SK-N-SH treated with all-trans-retinoic acid at 6 μM for 48 hours (cell line): ENCODE measurements around the gene L2HGDH.

Source experiments
- ARNTL ChIP-seq: fragments of 450-650 bp; formaldehyde crosslinking; IDR thresholded peaks from 2 replicates; pipeline ENCODE4 v1.5.0; 2020; ENCODE audit warnings: low read depth, mild to moderate bottlenecking, moderate library complexity, borderline replicate concordance
- ESRRG ChIP-seq: fragments of 250-450 bp; sonication (Bioruptor Pico); IDR thresholded peaks from 2 replicates; pipeline ENCODE4 v1.6.1; 2021; ENCODE audit warnings: mild to moderate bottlenecking
- OSR1 ChIP-seq: fragments of 250-450 bp; sonication (Bioruptor Pico); IDR thresholded peaks from 2 replicates; pipeline ENCODE4 v1.8.0; 2022; ENCODE audit warnings: moderate library complexity, mild to moderate bottlenecking, inconsistent platforms
- SNAI2 ChIP-seq: fragments of 250-450 bp; sonication (Bioruptor Pico); IDR thresholded peaks from 2 replicates; pipeline ENCODE4 v1.5.0; 2020; ENCODE audit warnings: mild to moderate bottlenecking, moderate library complexity
- TCF4 ChIP-seq: fragments of 250-450 bp; sonication (Bioruptor Pico); IDR thresholded peaks from 2 replicates; pipeline ENCODE4 v1.8.0; 2021; ENCODE audit warnings: mild to moderate bottlenecking, moderate library complexity, borderline replicate concordance
- TOX ChIP-seq: fragments of 250-450 bp; sonication (Bioruptor Pico); IDR thresholded peaks from 2 replicates; pipeline ENCODE4 v1.8.0; 2021; ENCODE audit warnings: mild to moderate bottlenecking, moderate library complexity, borderline replicate concordance
- ZC3H10 ChIP-seq: fragments of 250-450 bp; sonication (Bioruptor Pico); IDR thresholded peaks from 2 replicates; pipeline ENCODE4 v1.5.1; 2021; ENCODE audit warnings: mild to moderate bottlenecking, moderate library complexity
- ZFP3 ChIP-seq: fragments of 250-450 bp; sonication (Bioruptor Pico); IDR thresholded peaks from 2 replicates; pipeline ENCODE4 v1.5.0; 2020; ENCODE audit warnings: mild to moderate bottlenecking, moderate library complexity
- ZFP30 ChIP-seq: fragments of 450-650 bp; formaldehyde crosslinking; IDR thresholded peaks from 2 replicates; pipeline ENCODE4 v1.5.0; 2022; ENCODE audit warnings: mild to moderate bottlenecking, moderate library complexity
- ZNF8 ChIP-seq: fragments of 450-650 bp; formaldehyde crosslinking; IDR thresholded peaks from 2 replicates; pipeline ENCODE4 v1.5.0; 2020; ENCODE audit warnings: mild to moderate bottlenecking, moderate library complexity
- TF ChIP-seq, protein P1 (sequence below): fragments of 250-450 bp; sonication (Bioruptor Pico); IDR thresholded peaks from 2 replicates; pipeline ENCODE4 v1.5.0; 2020; ENCODE audit warnings: mild to moderate bottlenecking, moderate library complexity
- TF ChIP-seq, protein P2 (sequence below): fragments of 250-450 bp; sonication (Bioruptor Pico); IDR thresholded peaks from 2 replicates; pipeline ENCODE4 v1.8.0; 2020; ENCODE audit warnings: mild to moderate bottlenecking, moderate library complexity, borderline replicate concordance
- TF ChIP-seq, protein P3 (sequence below): fragments of 250-450 bp; sonication (Bioruptor Pico); IDR thresholded peaks from 2 replicates; pipeline ENCODE4 v1.5.1; 2020; ENCODE audit warnings: low read depth, mild to moderate bottlenecking, moderate library complexity

DNA sequence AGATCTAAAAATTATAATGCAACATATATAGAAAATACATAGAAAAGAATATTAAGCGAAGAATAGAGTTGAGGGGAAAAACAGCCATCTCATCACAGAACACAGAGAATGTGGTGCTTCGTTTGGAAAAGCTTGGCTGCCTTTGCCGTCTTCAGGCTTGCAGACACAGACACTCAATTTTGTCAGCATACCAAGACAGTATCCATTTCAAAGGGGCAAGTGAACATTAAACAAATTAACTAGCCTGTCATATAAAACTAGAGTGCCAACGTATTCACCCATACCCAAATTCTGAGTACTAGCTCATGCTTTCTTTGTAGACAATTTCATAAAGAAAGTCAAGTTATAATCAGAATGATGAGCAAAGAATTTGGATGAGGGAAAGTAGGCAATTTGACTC, 40.6 kb upstream of the L2HGDH start:
- TF ChIP-seq ZFP3 (no peak), ESRRG (CRISPR knock-in tag) (no peak), ZFP30 (CRISPR knock-in tag) (no peak), OSR1 (no peak), TCF4 (no peak), ZNF8 (CRISPR knock-in tag) (no peak), ARNTL (CRISPR knock-in tag) (no peak), SNAI2 (CRISPR knock-in tag) (no peak), ZC3H10 (CRISPR knock-in tag) (no peak), TOX (CRISPR knock-in tag) (no peak)
- TF ChIP-seq, protein P1, sequence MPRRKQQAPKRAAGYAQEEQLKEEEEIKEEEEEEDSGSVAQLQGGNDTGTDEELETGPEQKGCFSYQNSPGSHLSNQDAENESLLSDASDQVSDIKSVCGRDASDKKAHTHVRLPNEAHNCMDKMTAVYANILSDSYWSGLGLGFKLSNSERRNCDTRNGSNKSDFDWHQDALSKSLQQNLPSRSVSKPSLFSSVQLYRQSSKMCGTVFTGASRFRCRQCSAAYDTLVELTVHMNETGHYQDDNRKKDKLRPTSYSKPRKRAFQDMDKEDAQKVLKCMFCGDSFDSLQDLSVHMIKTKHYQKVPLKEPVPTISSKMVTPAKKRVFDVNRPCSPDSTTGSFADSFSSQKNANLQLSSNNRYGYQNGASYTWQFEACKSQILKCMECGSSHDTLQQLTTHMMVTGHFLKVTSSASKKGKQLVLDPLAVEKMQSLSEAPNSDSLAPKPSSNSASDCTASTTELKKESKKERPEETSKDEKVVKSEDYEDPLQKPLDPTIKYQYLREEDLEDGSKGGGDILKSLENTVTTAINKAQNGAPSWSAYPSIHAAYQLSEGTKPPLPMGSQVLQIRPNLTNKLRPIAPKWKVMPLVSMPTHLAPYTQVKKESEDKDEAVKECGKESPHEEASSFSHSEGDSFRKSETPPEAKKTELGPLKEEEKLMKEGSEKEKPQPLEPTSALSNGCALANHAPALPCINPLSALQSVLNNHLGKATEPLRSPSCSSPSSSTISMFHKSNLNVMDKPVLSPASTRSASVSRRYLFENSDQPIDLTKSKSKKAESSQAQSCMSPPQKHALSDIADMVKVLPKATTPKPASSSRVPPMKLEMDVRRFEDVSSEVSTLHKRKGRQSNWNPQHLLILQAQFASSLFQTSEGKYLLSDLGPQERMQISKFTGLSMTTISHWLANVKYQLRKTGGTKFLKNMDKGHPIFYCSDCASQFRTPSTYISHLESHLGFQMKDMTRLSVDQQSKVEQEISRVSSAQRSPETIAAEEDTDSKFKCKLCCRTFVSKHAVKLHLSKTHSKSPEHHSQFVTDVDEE (CRISPR knock-in tag), result no peak
- TF ChIP-seq, protein P2, sequence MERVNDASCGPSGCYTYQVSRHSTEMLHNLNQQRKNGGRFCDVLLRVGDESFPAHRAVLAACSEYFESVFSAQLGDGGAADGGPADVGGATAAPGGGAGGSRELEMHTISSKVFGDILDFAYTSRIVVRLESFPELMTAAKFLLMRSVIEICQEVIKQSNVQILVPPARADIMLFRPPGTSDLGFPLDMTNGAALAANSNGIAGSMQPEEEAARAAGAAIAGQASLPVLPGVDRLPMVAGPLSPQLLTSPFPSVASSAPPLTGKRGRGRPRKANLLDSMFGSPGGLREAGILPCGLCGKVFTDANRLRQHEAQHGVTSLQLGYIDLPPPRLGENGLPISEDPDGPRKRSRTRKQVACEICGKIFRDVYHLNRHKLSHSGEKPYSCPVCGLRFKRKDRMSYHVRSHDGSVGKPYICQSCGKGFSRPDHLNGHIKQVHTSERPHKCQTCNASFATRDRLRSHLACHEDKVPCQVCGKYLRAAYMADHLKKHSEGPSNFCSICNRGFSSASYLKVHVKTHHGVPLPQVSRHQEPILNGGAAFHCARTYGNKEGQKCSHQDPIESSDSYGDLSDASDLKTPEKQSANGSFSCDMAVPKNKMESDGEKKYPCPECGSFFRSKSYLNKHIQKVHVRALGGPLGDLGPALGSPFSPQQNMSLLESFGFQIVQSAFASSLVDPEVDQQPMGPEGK (CRISPR knock-in tag), result no peak
- TF ChIP-seq, protein P3, sequence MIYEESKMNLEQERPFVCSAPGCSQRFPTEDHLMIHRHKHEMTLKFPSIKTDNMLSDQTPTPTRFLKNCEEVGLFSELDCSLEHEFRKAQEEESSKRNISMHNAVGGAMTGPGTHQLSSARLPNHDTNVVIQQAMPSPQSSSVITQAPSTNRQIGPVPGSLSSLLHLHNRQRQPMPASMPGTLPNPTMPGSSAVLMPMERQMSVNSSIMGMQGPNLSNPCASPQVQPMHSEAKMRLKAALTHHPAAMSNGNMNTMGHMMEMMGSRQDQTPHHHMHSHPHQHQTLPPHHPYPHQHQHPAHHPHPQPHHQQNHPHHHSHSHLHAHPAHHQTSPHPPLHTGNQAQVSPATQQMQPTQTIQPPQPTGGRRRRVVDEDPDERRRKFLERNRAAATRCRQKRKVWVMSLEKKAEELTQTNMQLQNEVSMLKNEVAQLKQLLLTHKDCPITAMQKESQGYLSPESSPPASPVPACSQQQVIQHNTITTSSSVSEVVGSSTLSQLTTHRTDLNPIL (CRISPR knock-in tag), result no peak
